ENCODE measurements around the gene DHH.

Gene DHH

GRCh38 chr12:49038291-49038955 is 56.2 kb downstream of the DHH start:
- no peak for DNase-seq (ENCODE audit: low spot score)
- no peak for TF ChIP-seq CTCF (IDR thresholded peaks at IDR 0.05; ENCODE audit: borderline replicate concordance, control extremely low read depth, extremely low read depth, insufficient read depth, missing control alignments)
- in situ Hi-C loops (cut with MboI; ENCODE audit: low sequenced_read_pairs, unreplicated experiment): no loop called here

GRCh38 chr12:49037947-49038237 is 56.7 kb downstream of the DHH start:
- in situ Hi-C loops (cut with MboI; ENCODE audit: low sequenced_read_pairs, unreplicated experiment): no loop called here
- no peak for TF ChIP-seq CTCF (IDR thresholded peaks at IDR 0.05; ENCODE audit: borderline replicate concordance, control extremely low read depth, extremely low read depth, insufficient read depth, missing control alignments)

GRCh38 chr12:49037111-49037946 is 57.3 kb downstream of the DHH start:
- no peak for TF ChIP-seq CTCF (IDR thresholded peaks at IDR 0.05; ENCODE audit: borderline replicate concordance, control extremely low read depth, extremely low read depth, insufficient read depth, missing control alignments)
- DNase-seq (ENCODE audit: low spot score): no peak
- in situ Hi-C loops (cut with MboI; ENCODE audit: low sequenced_read_pairs, unreplicated experiment): no loop called here

More at GRCh38 chr12:49037947-49038237, 56.7 kb downstream of the DHH start:
- no peak for DNase-seq (ENCODE audit: low spot score)
